Endothelial cell of umbilical vein (primary cell): ENCODE data around the gene GEN1. TPM values are rescaled to one million over a fixed set of nuclear protein-coding genes. Genes with fewer than 3 reads are reported as not detected.
A peak's percentile ranks its signal among the peaks of the same experiment; 100 is the strongest.

Experiments
- BruUV-seq: library from RNA; stranded (reverse); fragments of 400-500 nt; replicated peaks from 2 replicates; lab custom pipeline; 2021; lab: Mats Ljungman, UMichigan
- CTCF ChIA-PET: fragments of 300-600, 350-600 bp; sonication (Branson Sonifier 250); formaldehyde crosslinking; loops from one replicate; lab custom pipeline; 2021; ENCODE audit warnings: antibody characterized with exemption, inconsistent platforms; lab: Charles Lee
- POLR2A ChIA-PET: fragments of 300-600, 350-600 bp; sonication (Branson Sonifier 250); formaldehyde crosslinking; loops from one replicate; lab custom pipeline; 2021; ENCODE audit warnings: antibody characterized with exemption, inconsistent platforms; lab: Charles Lee
- DNase-seq: peaks from one replicate; pipeline ENCODE4 v3.0.0-alpha.2; 2011; ENCODE audit warnings: low read depth, low spot score
- FAIRE-seq: peaks from 2 replicates; lab custom pipeline; 2011; peaks lifted over from hg19 to GRCh38; lab: Jason Lieb, UNC
- H2AFZ ChIP-seq: 2 replicates; pipeline ENCODE4 v1.6.0; 2012; ENCODE audit warnings: low read depth, low read length, control low read depth, inconsistent platforms
- H3K27ac ChIP-seq: 2 replicates; pipeline ENCODE4 v1.5.1; 2011; ENCODE audit warnings: low read depth, mild to moderate bottlenecking, control low read depth, low read length, moderate library complexity; ENCODE audit not compliant: insufficient read depth
- H3K27me3 ChIP-seq, 2 experiments: 2 replicates each; pipeline versions ENCODE4 v1.6.0 to v1.6.1; 2011; ENCODE audit warnings: low read length in 2 of 2, mixed read lengths in 1 of 2; ENCODE audit not compliant: control insufficient read depth in 2 of 2, insufficient read depth in 2 of 2
- H3K36me3 ChIP-seq, 2 experiments: 2 replicates in 1 of 2; 3 replicates in 1 of 2; pipeline ENCODE4 v1.5.1; 2011; ENCODE audit warnings: low read length in 2 of 2, mild to moderate bottlenecking in 1 of 2, moderate library complexity in 1 of 2; ENCODE audit not compliant: control insufficient read depth in 2 of 2, insufficient read depth in 2 of 2; ENCODE audit errors: extremely low read depth in 1 of 2
- H3K4me1 ChIP-seq: 3 replicates; pipeline ENCODE4 v1.5.1; 2011; ENCODE audit warnings: mild to moderate bottlenecking, low read length; ENCODE audit not compliant: control insufficient read depth, insufficient read depth; ENCODE audit errors: extremely low read depth
- H3K4me2 ChIP-seq: 2 replicates; pipeline ENCODE4 v1.6.1; 2011; ENCODE audit warnings: low read length, control low read depth, mixed read lengths; ENCODE audit not compliant: insufficient read depth
- H3K4me3 ChIP-seq, 3 experiments: fragments of 200-600 bp in 1 of 3; sonication (generic), shearing (Covaris generic) in 1 of 3; replicated peaks in 1 of 3; 2 replicates each; pipeline ENCODE4 v1.5.1; 2011 to 2016; ENCODE audit warnings: control low read depth in 3 of 3, low read length in 3 of 3, mild to moderate bottlenecking in 2 of 3, inconsistent platforms in 1 of 3, low read depth in 1 of 3, moderate library complexity in 1 of 3; ENCODE audit not compliant: insufficient read depth in 1 of 3
- H3K79me2 ChIP-seq: 2 replicates; pipeline ENCODE4 v1.6.0; 2012; ENCODE audit warnings: low read length, inconsistent platforms; ENCODE audit not compliant: control insufficient read depth, insufficient read depth
- H3K9ac ChIP-seq: replicated peaks from 2 replicates; pipeline ENCODE3; 2011; ENCODE audit warnings: low read length, control low read depth; ENCODE audit not compliant: insufficient read depth; ENCODE audit errors: extremely low read depth
- H3K9me1 ChIP-seq: replicated peaks from 3 replicates; pipeline ENCODE4 v1.6.0; 2011; ENCODE audit warnings: mild to moderate bottlenecking, low read length; ENCODE audit not compliant: control insufficient read depth, insufficient read depth; ENCODE audit errors: extremely low read depth
- H3K9me3 ChIP-seq: replicated peaks from 2 replicates; pipeline ENCODE4 v1.5.1; 2012; ENCODE audit warnings: low read length, inconsistent platforms; ENCODE audit not compliant: control insufficient read depth, insufficient read depth
- H4K20me1 ChIP-seq: replicated peaks from 2 replicates; pipeline ENCODE3; 2011; ENCODE audit warnings: mild to moderate bottlenecking, low read length; ENCODE audit not compliant: control insufficient read depth, insufficient read depth; ENCODE audit errors: extremely low read depth
- CTCF ChIP-seq, 2 donors: IDR thresholded peaks; 1 replicate in 1 of 2; 2 replicates in 1 of 2; pipeline ENCODE4 v1.5.1; 2011; ENCODE audit warnings: low read length in 2 of 2, mild to moderate bottlenecking in 2 of 2, moderate library complexity in 2 of 2, control low read depth in 1 of 2, inconsistent platforms in 1 of 2, low read depth in 1 of 2; ENCODE audit not compliant: insufficient read depth in 1 of 2; ENCODE audit errors: extremely low read depth in 1 of 2
- EZH2 ChIP-seq: IDR thresholded peaks from 2 replicates; pipeline ENCODE4 v1.6.1; 2012; ENCODE audit warnings: borderline replicate concordance, low read depth, mild to moderate bottlenecking, moderate library complexity, low read length, inconsistent platforms; ENCODE audit not compliant: severe bottlenecking
- FOS ChIP-seq: IDR thresholded peaks from 2 replicates; pipeline ENCODE4 v1.6.1; 2011; ENCODE audit warnings: mild to moderate bottlenecking, low read length, moderate library complexity, borderline replicate concordance; ENCODE audit not compliant: insufficient read depth
- GATA2 ChIP-seq: IDR thresholded peaks from 2 replicates; pipeline ENCODE4 v1.7.0; 2011; ENCODE audit warnings: low read depth, mild to moderate bottlenecking, moderate library complexity, mixed read lengths, low read length; ENCODE audit not compliant: insufficient read length, insufficient read depth
- JUN ChIP-seq: IDR thresholded peaks from 2 replicates; pipeline ENCODE4 v1.6.1; 2011; ENCODE audit warnings: borderline replicate concordance, low read depth; ENCODE audit not compliant: insufficient read length, insufficient read depth
- MYC ChIP-seq: IDR thresholded peaks from one replicate; pipeline ENCODE4 v1.6.1; 2011; ENCODE audit warnings: mild to moderate bottlenecking, low read depth, low read length
- POLR2A ChIP-seq: IDR thresholded peaks from 2 replicates; pipeline ENCODE4 v1.6.1; 2012; ENCODE audit warnings: low read depth, mild to moderate bottlenecking, control low read depth, low read length
- POLR2AphosphoS5 ChIP-seq: IDR thresholded peaks from 2 replicates; pipeline ENCODE4 v1.6.1; 2012; ENCODE audit warnings: low read depth, mild to moderate bottlenecking, control low read depth, low read length, moderate library complexity; ENCODE audit not compliant: insufficient read depth
- dilution Hi-C: fragments of 300-500 bp; cut with MboI; formaldehyde crosslinking; loops from one replicate; pipeline ENCODE4 v1.15.0; 2019; ENCODE audit warnings: low sequenced_read_pairs; ENCODE audit not compliant: extremely low pct_ligation_motif_present
- intact Hi-C: fragments of 100-400 bp; cut with micrococcal nuclease; formaldehyde crosslinking; loops from one replicate; pipeline ENCODE4 v1.10.0; 2022
- polyA plus RNA-seq, 4 experiments: library from polyadenylated mRNA; depleted of rRNA in 3 of 4; stranded (reverse) in 3 of 4; unstranded in 1 of 4; fragments of >200 nt; gene quantifications; 2 replicates each; pipeline versions ENCODE4 v1.2.1 to v1.2.3, GENCODE V29; 2011 to 2012; ENCODE audit warnings: missing spikeins in 1 of 4
- total RNA-seq: library from RNA; stranded (reverse); gene quantifications from 2 replicates; pipeline ENCODE4 v1.2.3, GENCODE V29; 2021

The GEN1 gene
- total and polyA plus RNA-seq, 2 donors (not counting 3 experiments of a cell fraction or from before 2014, with no cell fraction given): 8.1 to 29.6 TPM

GRCh38 chr2:17729880-17730279 lies 24.1 kb upstream of the GEN1 start:
- no peak for TF ChIP-seq GATA2
- TF ChIP-seq MYC: no peak
- TF ChIP-seq POLR2A: no peak
- no peak for TF ChIP-seq JUN
- TF ChIP-seq EZH2: no peak
- TF ChIP-seq POLR2AphosphoS5: no peak
- CTCF ChIA-PET: interaction anchor here (0.7 to 1.3 kb wide), 4 partner anchors 10 to 59 kb away, joined by 3 to 8 read pairs (median 4); no protein-coding TSS in a partner anchor
- H3K9ac ChIP-seq: no peak overlapping the region
- no peak overlapping the region for H2AFZ ChIP-seq
- H3K4me2 ChIP-seq: no peak overlapping the region
- peaks cover 0 to 18% of the 10 kb centered on the region in 2 experiments for H3K36me3 ChIP-seq
- H3K27me3 ChIP-seq: no peaks in the 10 kb centered on the region
- no peak for FAIRE-seq
- peaks cover 1% of the 10 kb centered on the region for H3K79me2 ChIP-seq
- no peak for DNase-seq
- no peaks in the 10 kb centered on the region for H3K4me1 ChIP-seq
- H4K20me1 ChIP-seq: no peaks in the 10 kb centered on the region
- BruUV-seq: no TSS peak
- intact Hi-C loops: no loop called here
- no peaks in the 10 kb centered on the region for H3K9me1 ChIP-seq
- no peak overlapping the region for H3K27ac ChIP-seq
- dilution Hi-C loops: no loop called here
- POLR2A ChIA-PET: no interaction called here
- H3K4me3 ChIP-seq: no peak overlapping the region
- no peaks in the 10 kb centered on the region for H3K9me3 ChIP-seq

- Histone ChIP-seq H3K9me3 (no peaks in the 10 kb centered on the region), H3K4me1 (peaks cover 20% of the 10 kb centered on the region), H3K9ac (no peak overlapping the region), H3K79me2 (peaks cover 8% of the 10 kb centered on the region), H4K20me1 (no peaks in the 10 kb centered on the region), H3K9me1 (no peaks in the 10 kb centered on the region), H3K4me2 (no peak overlapping the region), H3K4me3 (no peak overlapping the region), H3K27ac (no peak overlapping the region), H3K27me3 (no peaks in the 10 kb centered on the region), H2AFZ (no peak overlapping the region), H3K36me3 (peaks cover 6 to 21% of the 10 kb centered on the region in 2 experiments)
- BruUV-seq: no TSS peak
- intact Hi-C loops: no loop called here
- POLR2A ChIA-PET: no interaction called here
- DNase-seq: peak; percentile 28
- no peak for FAIRE-seq
- dilution Hi-C loops: no loop called here
- CTCF ChIA-PET: interaction anchor here (0.9 to 1.4 kb wide), 3 partner anchors 9 to 63 kb away, joined by 3 to 11 read pairs (median 3); no protein-coding TSS in a partner anchor
- TF ChIP-seq JUN: no peak
- no peak for TF ChIP-seq POLR2AphosphoS5
- no peak for TF ChIP-seq MYC
- no peak for TF ChIP-seq FOS
- no peak for TF ChIP-seq EZH2
- TF ChIP-seq CTCF (IDR thresholded peaks at IDR 0.05; ENCODE audit: extremely low read depth in 1 of 2, insufficient read depth in 1 of 2, low read depth in 1 of 2, low read length in 2 of 2): no peak
- TF ChIP-seq GATA2: no peak
Observed at GRCh38 chr2:17733599-17733998, 20.3 kb upstream of the GEN1 start.
